H1 (cell line): ENCODE results near the gene PARD3. TPM values are rescaled to one million over a fixed set of nuclear protein-coding genes. Genes with fewer than 3 reads are reported as not detected.

Source experiments
- CTCF ChIA-PET: fragments of 300-600 bp; sonication (Branson Sonifier 250); formaldehyde crosslinking; loops from one replicate; lab custom pipeline; 2021; ENCODE audit not compliant: partially characterized antibody; lab: Charles Lee
- POLR2A ChIA-PET: fragments of 300-600 bp; sonication (Branson Sonifier 250); formaldehyde crosslinking; loops from one replicate; lab custom pipeline; 2021; ENCODE audit warnings: inconsistent platforms; ENCODE audit not compliant: partially characterized antibody; lab: Charles Lee
- DNase-seq, 2 experiments: peaks; one replicate each; pipeline versions ENCODE4 v3.0.0 to v3.0.0-alpha.2; 2010 to 2022; ENCODE audit warnings: low spot score in 2 of 2, low read depth in 1 of 2, mixed read lengths in 1 of 2
- FAIRE-seq: peaks from 2 replicates; lab custom pipeline; 2011; peaks lifted over from hg19 to GRCh38; lab: Jason Lieb, UNC
- H2AFZ ChIP-seq: 2 replicates; pipeline ENCODE4 v1.8.1; 2012; ENCODE audit warnings: low read length, inconsistent platforms
- H2AK5ac ChIP-seq: 2 replicates; pipeline ENCODE4 v1.6.1; 2013; ENCODE audit warnings: low read depth, low read length
- H2BK120ac ChIP-seq: replicated peaks from 2 replicates; pipeline ENCODE3; 2013; ENCODE audit warnings: low read depth, low read length, inconsistent platforms
- H2BK12ac ChIP-seq: 2 replicates; pipeline ENCODE4 v1.6.1; 2013; ENCODE audit warnings: low read depth, low read length
- H2BK15ac ChIP-seq: 2 replicates; pipeline ENCODE4 v1.6.1; 2013; ENCODE audit warnings: low read length
- H2BK20ac ChIP-seq: 2 replicates; pipeline ENCODE4 v1.6.1; 2013; ENCODE audit warnings: low read length
- H2BK5ac ChIP-seq: 2 replicates; pipeline ENCODE4 v1.6.1; 2013; ENCODE audit warnings: low read depth, low read length
- H3K14ac ChIP-seq: 2 replicates; pipeline ENCODE4 v1.6.1; 2013; ENCODE audit warnings: inconsistent platforms; ENCODE audit not compliant: insufficient read length
- H3K18ac ChIP-seq: 2 replicates; pipeline ENCODE4 v1.6.1; 2013; ENCODE audit warnings: low read length; ENCODE audit errors: extremely low read depth
- H3K23ac ChIP-seq: 2 replicates; pipeline ENCODE4 v1.6.1; 2013; ENCODE audit warnings: inconsistent platforms; ENCODE audit not compliant: insufficient read length
- H3K23me2 ChIP-seq: 2 replicates; pipeline ENCODE4 v1.6.1; 2013; ENCODE audit warnings: low read depth, low read length
- H3K27ac ChIP-seq: 2 replicates; pipeline ENCODE4 v1.6.1; 2011; ENCODE audit warnings: low read depth, low read length, inconsistent platforms
- H3K27me3 ChIP-seq, 4 experiments: replicated peaks in 1 of 4; 1 replicate in 1 of 4; 2 replicates in 3 of 4; pipeline versions ENCODE4 v1.6.1 to v1.8.1; 2011 to 2013; ENCODE audit warnings: low read length in 3 of 4, mild to moderate bottlenecking in 3 of 4, inconsistent platforms in 2 of 4, mixed read lengths in 2 of 4, moderate library complexity in 1 of 4; ENCODE audit not compliant: control insufficient read depth in 3 of 4, insufficient read depth in 3 of 4; ENCODE audit errors: extremely low read depth in 1 of 4
- H3K36me3 ChIP-seq, 4 experiments: 2 replicates each; pipeline versions ENCODE4 v1.6.1 to v1.8.1; 2011 to 2013; ENCODE audit warnings: mild to moderate bottlenecking in 4 of 4, low read length in 3 of 4, moderate library complexity in 2 of 4, control low read depth in 1 of 4, inconsistent platforms in 1 of 4; ENCODE audit not compliant: insufficient read depth in 4 of 4, control insufficient read depth in 2 of 4
- H3K4ac ChIP-seq: replicated peaks from 2 replicates; pipeline ENCODE3; 2013; ENCODE audit warnings: low read length, low read depth, mixed read lengths, inconsistent platforms; ENCODE audit not compliant: insufficient read length
- H3K4me1 ChIP-seq, 4 experiments: replicated peaks in 1 of 4; 1 replicate in 1 of 4; 2 replicates in 3 of 4; pipeline versions ENCODE4 v1.6.1 to v1.8.1; 2011 to 2013; ENCODE audit warnings: low read length in 3 of 4, inconsistent platforms in 2 of 4, mixed read lengths in 1 of 4; ENCODE audit not compliant: insufficient read depth in 4 of 4, control insufficient read depth in 3 of 4
- H3K4me2 ChIP-seq, 2 experiments: 2 replicates each; pipeline versions ENCODE4 v1.6.1 to v1.8.1; 2011 to 2013; ENCODE audit warnings: low read depth in 2 of 2, low read length in 2 of 2, control low read depth in 1 of 2, inconsistent platforms in 1 of 2, mild to moderate bottlenecking in 1 of 2; ENCODE audit not compliant: insufficient read depth in 1 of 2
- H3K4me3 ChIP-seq, 4 experiments: fragments of 200-600, 300-600 bp in 1 of 4; sonication (generic), shearing (Covaris generic), sonication (Bioruptor Twin) in 1 of 4; 2 replicates each; pipeline versions ENCODE4 v1.5.1 to v1.8.1; 2011 to 2016; ENCODE audit warnings: low read length in 4 of 4, low read depth in 3 of 4, control low read depth in 2 of 4, inconsistent platforms in 2 of 4, mild to moderate bottlenecking in 2 of 4, mixed read lengths in 1 of 4, moderate library complexity in 1 of 4; ENCODE audit not compliant: insufficient read depth in 2 of 4; ENCODE audit errors: extremely low read depth in 1 of 4
- H3K56ac ChIP-seq: replicated peaks from 2 replicates; pipeline ENCODE3; 2013; ENCODE audit warnings: low read depth, mild to moderate bottlenecking, mixed read lengths, low read length, inconsistent platforms; ENCODE audit not compliant: insufficient read length
- H3K79me1 ChIP-seq: 2 replicates; pipeline ENCODE4 v1.6.1; 2013; ENCODE audit warnings: low read depth, low read length, control low read depth
- H3K79me2 ChIP-seq, 2 experiments: 2 replicates each; pipeline versions ENCODE4 v1.6.1 to v1.8.1; 2012 to 2013; ENCODE audit warnings: low read length in 2 of 2, mild to moderate bottlenecking in 2 of 2, inconsistent platforms in 1 of 2; ENCODE audit not compliant: insufficient read depth in 2 of 2, control insufficient read depth in 1 of 2
- H3K9ac ChIP-seq, 4 experiments: replicated peaks in 1 of 4; 1 replicate in 1 of 4; 2 replicates in 3 of 4; pipeline versions ENCODE4 v1.6.1 to v1.8.1; 2011 to 2013; ENCODE audit warnings: low read depth in 3 of 4, low read length in 3 of 4, control low read depth in 2 of 4, mild to moderate bottlenecking in 2 of 4, moderate library complexity in 2 of 4, inconsistent platforms in 1 of 4; ENCODE audit errors: extremely low read depth in 1 of 4
- H3K9me3 ChIP-seq, 2 experiments: 2 replicates each; pipeline versions ENCODE4 v1.6.1 to v1.8.1; 2012 to 2013; ENCODE audit warnings: mild to moderate bottlenecking in 2 of 2, moderate library complexity in 2 of 2, control low read depth in 1 of 2, inconsistent platforms in 1 of 2, low read depth in 1 of 2, low read length in 1 of 2, mixed read lengths in 1 of 2; ENCODE audit not compliant: insufficient read depth in 2 of 2
- H4K20me1 ChIP-seq, 2 experiments: replicated peaks in 1 of 2; 2 replicates each; pipeline versions ENCODE3 to v1.8.1; 2011 to 2013; ENCODE audit warnings: inconsistent platforms in 2 of 2, low read length in 2 of 2, mild to moderate bottlenecking in 1 of 2; ENCODE audit not compliant: insufficient read depth in 2 of 2, control insufficient read depth in 1 of 2
- H4K5ac ChIP-seq: 2 replicates; pipeline ENCODE4 v1.6.1; 2013; ENCODE audit warnings: low read length, low read depth, mixed read lengths, inconsistent platforms; ENCODE audit not compliant: insufficient read length
- H4K8ac ChIP-seq: 2 replicates; pipeline ENCODE4 v1.8.0; 2013; ENCODE audit warnings: mild to moderate bottlenecking, moderate library complexity, low read length, inconsistent platforms; ENCODE audit not compliant: insufficient read depth; ENCODE audit errors: extremely low read depth
- H4K91ac ChIP-seq: replicated peaks from 2 replicates; pipeline ENCODE3; 2013; ENCODE audit warnings: low read length, mixed read lengths, inconsistent platforms; ENCODE audit not compliant: insufficient read length
- CTBP2 ChIP-seq: IDR thresholded peaks from 2 replicates; pipeline ENCODE4 v1.7.0; 2011; ENCODE audit warnings: borderline replicate concordance, mild to moderate bottlenecking, moderate library complexity, mixed read lengths, low read length; ENCODE audit not compliant: insufficient read depth, insufficient read length
- MAX ChIP-seq: IDR thresholded peaks from 2 replicates; pipeline ENCODE4 v1.6.1; 2012; ENCODE audit warnings: inconsistent platforms
- SIN3A ChIP-seq, 2 experiments: IDR thresholded peaks in 1 of 2; conservative IDR thresholded peaks in 1 of 2; 2 replicates each; pipeline ENCODE4 v1.6.1; 2011 to 2012; ENCODE audit warnings: low read length in 2 of 2, improper control_type of control experiment in 1 of 2, low read depth in 1 of 2, mild to moderate bottlenecking in 1 of 2
- TEAD4 ChIP-seq: IDR thresholded peaks from 2 replicates; pipeline ENCODE4 v1.6.1; 2012; ENCODE audit warnings: low read depth, low read length, inconsistent platforms, mixed read lengths
- WGBS, 2 experiments: shearing (Covaris generic) in 1 of 2; methylation state at CpG; one replicate each; pipeline versions ENCODE4 v1.1.6 to v1.1.7; 2013 to 2015; ENCODE audit warnings: low lambda C conversion rate in 2 of 2, mixed read lengths in 2 of 2, inconsistent platforms in 1 of 2, low coverage in 1 of 2, missing lambda C conversion rate in 1 of 2; ENCODE audit not compliant: insufficient replicate concordance in 2 of 2, insufficient coverage in 1 of 2, insufficient read length in 1 of 2; ENCODE audit errors: extremely low coverage in 1 of 2, missing lambda C conversion rate in 1 of 2; 5-methylcytosine and 5-hydroxymethylcytosine counted together
- polyA plus RNA-seq, 7 experiments: library from polyadenylated mRNA; depleted of rRNA in 3 of 7; stranded (reverse) in 5 of 7; unstranded in 2 of 7; fragments of >200 nt in 5 of 7; fragments of 200-250 nt in 2 of 7; gene quantifications; 1 replicate in 5 of 7; 2 replicates in 1 of 7; 4 replicates in 1 of 7; pipeline versions ENCODE4 v1.2.1 to v1.2.3, GENCODE V29; 2011 to 2013; ENCODE audit warnings: missing spikeins in 2 of 7, mixed read lengths in 2 of 7
- total RNA-seq: library from RNA; stranded (reverse); fragmentation: NEBNext Ultra II Directional; extraction: Animal tissue kit (Norgen Biotek cat#: 25700); gene quantifications from 2 replicates; pipeline ENCODE4 v1.2.1, GENCODE V29; 2021

Gene PARD3
- total and polyA plus RNA-seq, 2 of the 8 experiments (the other 6 are each of a cell fraction or from before 2014, with no cell fraction given) = 19.7 to 49.1 TPM

GRCh38 chr10:34137955-34138354 is 677.1 kb downstream of the PARD3 start:
- no peak overlapping the region for H3K18ac ChIP-seq
- no peaks in the 10 kb centered on the region for H3K9me3 ChIP-seq
- H4K8ac ChIP-seq = no peak overlapping the region
- TF ChIP-seq MAX (no peak), CTBP2 (no peak), SIN3A (conservative IDR thresholded peaks at IDR 0.05 in 1 of 2, IDR thresholded peaks at IDR 0.05 in 1 of 2; ENCODE audit: low read depth in 1 of 2, low read length in 2 of 2) (no peak), TEAD4 (no peak)
- no peak overlapping the region for H2AFZ ChIP-seq
- no peak overlapping the region for H2BK12ac ChIP-seq
- H3K56ac ChIP-seq = no peak overlapping the region
- H3K4me1 ChIP-seq = no peaks in the 10 kb centered on the region; a peak in 3 of 7 replicates
- H2BK15ac ChIP-seq = no peak overlapping the region
- H3K79me2 ChIP-seq = no peaks in the 10 kb centered on the region
- H2AK5ac ChIP-seq = no peak overlapping the region
- POLR2A ChIA-PET = no interaction called here
- no peak overlapping the region for H2BK120ac ChIP-seq
- no peak overlapping the region for H2BK5ac ChIP-seq
- H3K9ac ChIP-seq = no peak overlapping the region
- CTCF ChIA-PET = no interaction called here
- no peak overlapping the region for H3K14ac ChIP-seq
- no peak overlapping the region for H3K4me2 ChIP-seq
- H3K36me3 ChIP-seq = no peaks in the 10 kb centered on the region
- FAIRE-seq (no peak), DNase-seq (no peak)
- H3K23ac ChIP-seq = no peak overlapping the region
- whole genome bisulfite sequencing, 2 experiments = 89% methylated on average over 2 of the region's 2 CpGs; no CpG with 5 or more reads in 1 of the 2 experiments
- no peak overlapping the region for H3K4ac ChIP-seq
- no peaks in the 10 kb centered on the region for H3K79me1 ChIP-seq
- no peaks in the 10 kb centered on the region for H4K20me1 ChIP-seq
- no peaks in the 10 kb centered on the region for H3K27me3 ChIP-seq
- H3K23me2 ChIP-seq = no peaks in the 10 kb centered on the region
- H3K4me3 ChIP-seq = no peak overlapping the region
- H2BK20ac ChIP-seq = no peak overlapping the region
- no peak overlapping the region for H4K5ac ChIP-seq
- no peak overlapping the region for H3K27ac ChIP-seq
- no peak overlapping the region for H4K91ac ChIP-seq
